GM18498 (cell line): ENCODE results near the gene TMEM91.
A peak's percentile ranks its signal among the peaks of the same experiment; 100 is the strongest.
"Not testable (repeated sequence)": the region's sequence is repeated elsewhere in the genome, so short reads cannot be mapped to it uniquely, and the experiment has no call there.

Source experiments
- ATAC-seq: cut with Tn5 transposase; IDR thresholded peaks from one replicate; pipeline ENCODE4 v1.9.1; 2021; ENCODE audit warnings: mild to moderate bottlenecking, moderate library complexity; ENCODE audit not compliant: unreplicated experiment

Gene TMEM91

DNA sequence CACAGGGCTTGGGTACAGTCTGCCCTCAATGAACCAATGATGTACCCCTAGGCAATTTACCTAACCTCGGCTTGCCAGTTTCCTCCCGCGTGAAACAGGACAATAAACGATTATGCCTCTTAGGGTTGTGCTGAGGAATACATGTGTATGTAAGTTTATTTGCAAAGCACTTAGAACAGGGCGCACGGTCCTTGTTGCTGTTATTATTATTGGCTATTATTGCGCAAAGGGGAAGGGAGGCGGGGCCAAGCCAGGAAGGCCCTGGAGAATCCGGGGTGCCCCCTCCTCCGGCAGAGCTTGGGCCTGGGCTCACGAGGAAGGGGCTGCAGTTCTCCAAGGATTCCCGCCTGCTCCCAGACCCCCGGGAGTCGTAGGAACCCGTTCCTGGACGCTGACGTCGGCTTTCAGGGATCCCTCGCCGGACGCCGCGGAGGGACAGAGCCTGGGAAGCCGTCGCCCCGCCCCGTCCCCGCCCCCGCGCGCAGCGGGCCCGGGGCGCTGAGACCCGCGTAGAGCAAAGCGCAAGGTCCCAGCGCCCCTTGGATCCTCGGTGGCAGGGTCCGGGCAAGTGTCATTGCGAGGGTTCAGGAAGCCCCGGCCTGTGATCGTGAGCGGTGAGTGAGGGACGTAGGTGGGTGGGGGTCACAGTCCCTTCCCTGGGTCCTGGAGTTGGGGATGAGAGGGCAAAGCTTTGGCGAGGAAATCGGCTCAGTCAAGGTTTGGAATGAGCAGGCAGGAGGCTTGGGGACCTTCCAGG, at the start of gene TMEM91:
Gene TMEM91 (plus strand): TSS at position 293 of the 757 bp plus-strand sequence. CDS start 1,777 bp downstream, outside the sequence.
- no peak for ATAC-seq

DNA sequence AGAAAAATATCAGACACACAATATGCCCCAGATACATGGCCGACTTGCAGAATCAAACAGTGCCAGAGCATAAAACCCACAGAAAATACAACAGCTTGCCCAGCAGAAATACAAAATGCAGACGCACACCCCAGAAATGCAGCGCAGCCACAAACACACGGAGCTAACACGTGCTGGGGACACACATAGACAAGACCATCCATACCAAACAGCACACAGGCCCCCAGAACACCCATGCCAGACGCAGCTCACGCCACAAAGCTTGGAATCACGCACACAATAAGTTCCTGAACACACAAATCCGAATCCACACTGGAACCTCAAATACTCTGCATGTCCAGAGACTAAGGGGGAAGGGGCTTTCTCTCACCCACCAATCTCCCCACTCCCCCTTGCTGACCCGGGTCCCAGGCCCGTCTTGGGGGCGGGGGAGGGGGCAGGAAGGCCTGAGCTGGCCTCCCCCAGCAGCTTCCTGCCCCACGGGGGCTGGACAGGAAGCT, 49.2 kb upstream of the TMEM91 start:
- no peak for ATAC-seq

DNA sequence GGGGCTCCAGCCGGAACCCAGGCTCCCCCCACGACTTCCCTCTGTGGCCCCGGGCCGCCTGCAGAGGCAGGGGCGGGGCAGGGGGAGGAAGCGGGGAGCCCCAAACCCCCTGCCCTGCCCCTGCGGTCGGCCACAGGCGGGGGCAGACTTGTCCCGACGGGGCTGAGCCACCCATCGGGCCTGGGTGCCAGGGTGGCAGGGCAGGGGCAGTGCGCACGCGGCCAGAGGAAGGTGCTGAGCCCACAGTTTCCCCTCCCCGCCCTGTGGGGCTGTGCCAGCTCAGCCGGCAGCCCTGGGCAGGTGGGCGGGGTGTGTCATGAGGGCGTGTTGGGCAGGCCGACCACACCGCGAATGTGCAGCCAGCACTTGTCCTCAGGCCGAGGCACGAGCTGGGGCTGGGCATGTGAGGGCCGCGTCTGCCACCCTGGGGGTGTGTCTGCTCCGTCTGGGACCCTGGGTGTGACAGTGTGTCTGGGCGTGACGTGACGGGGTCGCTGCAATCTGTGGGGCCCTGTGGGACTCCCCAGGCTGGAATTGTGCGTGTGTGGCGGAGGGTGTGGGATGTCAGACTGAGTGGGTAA, 48.7 kb upstream of the TMEM91 start:
- ATAC-seq, result peak; percentile 72

DNA sequence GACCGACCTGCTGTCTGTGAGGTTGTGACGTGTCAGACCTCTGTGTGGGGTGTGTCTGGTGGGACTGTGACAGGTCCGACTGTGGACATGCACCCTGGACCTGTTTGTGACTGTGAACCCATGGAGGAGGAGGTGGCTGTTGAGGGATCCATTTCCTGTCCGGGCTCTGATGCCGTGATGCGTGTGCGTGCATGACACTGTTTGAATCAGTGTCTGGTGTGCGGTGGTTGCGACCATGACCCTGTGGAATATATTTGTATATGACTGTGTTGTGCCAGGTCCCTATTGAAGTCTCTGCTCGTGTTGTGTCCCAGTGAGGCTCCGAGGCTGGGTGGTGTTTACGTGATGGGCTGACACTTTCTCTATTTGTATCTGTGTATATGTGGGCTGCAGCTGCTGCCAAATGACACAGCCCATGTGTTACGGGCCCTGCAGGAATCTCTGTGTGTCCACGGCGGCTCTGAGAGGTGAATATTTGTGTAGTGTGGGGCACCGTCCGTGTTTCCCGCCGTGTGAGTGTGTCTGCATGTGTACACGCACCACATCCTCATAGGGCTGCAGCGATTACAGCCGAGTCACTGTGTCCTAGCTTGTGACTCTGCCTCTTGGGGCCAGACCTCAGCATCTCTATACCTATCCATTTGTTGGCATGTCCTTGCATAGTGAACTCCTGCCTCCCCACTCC, 48.0 kb upstream of the TMEM91 start:
- ATAC-seq, result peak; percentile 8

DNA sequence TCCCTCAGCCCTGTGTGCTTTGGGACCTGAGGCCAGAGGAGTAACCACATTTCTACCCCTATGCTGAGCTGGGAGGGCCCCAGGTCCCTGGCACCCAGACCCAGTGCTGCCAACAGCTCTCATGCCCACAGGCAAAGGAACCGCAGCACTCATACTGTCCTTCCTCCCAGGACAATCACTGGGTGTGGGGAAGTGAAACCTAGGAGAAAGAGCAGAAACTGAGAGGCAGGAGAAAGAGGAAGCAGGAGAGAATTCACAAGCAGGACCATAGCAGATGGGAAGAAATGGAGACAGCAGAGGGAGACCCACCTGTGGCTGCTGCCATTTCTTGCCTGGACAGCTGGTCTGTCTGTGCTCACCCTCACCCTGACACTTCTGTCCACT, 47.5 kb upstream of the TMEM91 start:
- no peak for ATAC-seq

DNA sequence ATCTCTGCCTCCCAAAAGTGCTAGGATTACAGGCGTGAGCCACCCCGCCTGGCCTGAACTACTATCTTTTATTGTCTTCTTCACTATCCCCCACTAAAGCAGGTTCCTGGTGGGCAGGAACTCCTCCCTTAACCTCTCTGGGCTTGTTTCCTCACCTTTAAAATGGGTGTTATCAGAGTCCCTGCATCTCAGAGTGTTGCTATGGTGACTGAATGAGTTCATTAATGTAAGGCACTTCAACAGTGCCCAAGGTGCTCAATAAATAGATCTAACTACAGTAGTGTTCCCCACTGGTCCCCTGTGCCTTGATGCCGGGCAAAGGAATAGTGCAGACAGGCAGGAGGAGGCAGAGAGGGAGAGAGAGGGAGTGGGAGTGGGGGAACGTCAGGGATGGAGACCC, 45.9 kb upstream of the TMEM91 start:
- ATAC-seq, result no peak

DNA sequence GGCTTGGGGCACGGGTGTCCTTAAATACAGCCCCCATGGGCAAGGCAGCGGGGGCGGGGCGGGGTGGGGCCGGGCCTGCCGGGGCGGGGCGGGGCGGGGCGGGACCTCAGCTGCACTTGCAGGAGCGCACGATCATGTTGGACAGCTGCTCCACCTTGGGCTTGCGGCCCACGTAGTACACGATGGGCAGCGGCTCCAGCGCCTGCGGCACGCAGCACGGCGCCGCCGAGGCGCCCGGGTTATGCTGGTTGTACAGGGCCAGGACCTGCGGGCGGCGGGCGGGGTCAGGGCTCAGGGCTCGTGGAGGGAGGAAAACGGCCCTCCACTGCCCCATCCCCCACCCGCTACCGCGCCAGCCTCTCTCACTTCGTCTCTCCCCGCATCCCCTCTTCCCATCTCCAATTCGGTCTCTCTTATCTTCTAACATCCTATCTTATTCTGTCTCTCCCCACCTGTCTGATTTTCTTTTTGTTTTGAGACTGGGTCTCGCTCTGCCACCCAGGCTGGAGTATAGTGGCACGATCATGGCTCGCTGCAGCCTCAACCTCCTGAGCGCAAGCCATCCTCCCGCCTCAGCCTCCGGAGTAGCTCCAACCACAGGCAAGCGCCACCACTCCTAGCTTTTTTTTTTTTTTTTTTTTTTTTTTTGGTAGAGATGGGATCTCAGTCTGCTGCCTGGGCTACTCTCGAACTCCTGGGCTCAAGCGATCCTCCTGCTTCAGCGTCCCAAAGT, 45.2 kb upstream of the TMEM91 start:
- no peak for ATAC-seq

DNA sequence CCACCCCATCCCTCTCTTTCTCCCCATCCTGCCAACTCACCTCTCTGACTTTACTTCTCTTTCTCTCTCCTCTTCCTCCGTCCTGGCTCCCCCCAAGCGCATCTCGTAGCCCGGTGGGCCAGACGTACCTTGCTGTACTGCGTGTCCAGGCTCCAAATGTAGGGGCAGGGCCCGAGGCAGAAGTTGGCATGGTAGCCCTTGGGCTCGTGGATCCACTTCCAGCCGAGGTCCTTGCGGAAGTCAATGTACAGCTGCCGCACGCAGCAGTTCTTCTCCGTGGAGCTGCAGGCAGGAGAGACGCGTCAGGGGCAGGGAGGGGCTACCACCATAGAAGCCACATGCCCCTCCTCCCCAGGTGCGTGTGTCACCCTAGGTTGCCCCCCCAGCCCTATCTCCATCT, 44.3 kb upstream of the TMEM91 start:
- ATAC-seq, result no peak

DNA sequence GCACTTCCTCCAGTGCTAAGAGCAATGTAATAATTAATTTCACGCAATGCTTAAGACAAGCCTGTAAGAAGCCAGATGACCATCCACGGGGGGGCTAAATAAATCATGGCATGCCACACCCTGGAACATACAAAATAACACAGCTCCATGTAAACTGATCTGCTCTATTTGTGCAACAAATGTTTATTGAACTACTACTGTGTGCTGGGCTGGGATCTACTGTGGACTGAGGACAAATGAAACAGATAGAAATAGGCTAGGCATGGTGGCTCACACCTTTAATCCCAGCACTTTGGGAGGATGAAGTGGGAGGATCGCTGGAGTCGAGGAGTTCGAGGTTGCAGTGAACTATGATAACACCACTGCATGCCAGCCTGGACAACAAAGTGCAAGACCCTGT, 43.9 kb upstream of the TMEM91 start:
- ATAC-seq, result no peak

DNA sequence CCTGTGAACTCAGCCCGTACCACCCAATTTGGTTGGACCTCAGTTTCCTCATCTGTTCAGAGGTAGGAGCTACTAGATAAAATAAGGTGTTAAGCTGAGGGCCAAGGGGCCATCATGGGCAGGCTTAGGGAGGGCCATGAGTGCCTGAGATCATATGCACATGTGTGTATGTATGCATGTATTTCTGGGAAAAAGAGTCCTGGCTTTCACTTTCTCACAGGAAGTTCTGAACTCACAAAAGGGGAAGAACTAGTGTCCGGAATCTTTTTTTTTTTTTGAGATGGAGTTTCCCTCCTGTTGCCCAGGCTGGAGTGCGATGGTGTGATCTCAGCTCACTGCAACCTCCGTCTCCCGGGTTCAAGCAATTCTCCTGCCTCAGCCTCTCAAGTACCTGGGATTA, 41.5 kb upstream of the TMEM91 start:
- no peak for ATAC-seq

DNA sequence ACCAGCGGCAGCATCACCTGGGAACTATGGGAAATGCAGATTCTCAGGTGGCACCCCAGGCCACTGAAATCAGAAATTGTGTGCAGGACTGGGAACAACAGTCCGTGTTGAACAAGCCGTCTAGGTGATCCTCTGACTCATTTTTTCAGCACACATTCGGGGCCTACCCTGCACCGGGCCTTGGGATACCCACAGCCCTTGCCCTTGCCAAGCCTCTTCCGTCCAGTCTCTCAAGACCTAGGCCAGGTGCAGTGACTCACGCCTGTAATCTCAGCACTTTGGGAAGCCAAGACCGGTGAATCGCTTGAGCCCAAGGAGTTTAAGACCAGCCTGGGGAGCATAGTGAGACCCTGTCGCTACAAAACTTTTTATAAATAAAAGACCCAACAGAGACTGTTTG, 40.9 kb upstream of the TMEM91 start:
- no peak for ATAC-seq

DNA sequence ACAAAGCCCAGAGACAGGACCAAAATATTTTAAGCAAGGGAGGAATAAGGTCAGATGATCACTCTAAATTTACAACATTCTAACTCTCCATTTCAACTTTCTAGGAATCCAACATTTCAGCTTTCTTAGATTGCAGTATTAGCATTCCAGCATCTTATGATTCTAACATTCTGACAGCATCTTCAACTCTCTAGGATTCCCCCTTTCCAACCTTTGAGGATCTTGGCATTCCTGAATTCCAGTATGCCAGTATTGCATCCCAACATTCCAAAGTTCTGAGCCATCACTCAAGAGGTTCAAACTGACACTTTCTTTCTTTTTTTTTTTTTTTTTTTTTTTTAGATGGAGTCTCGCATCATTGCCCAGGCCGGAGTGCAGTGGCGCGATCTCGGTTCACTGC, 36.4 kb upstream of the TMEM91 start:
- no peak for ATAC-seq

DNA sequence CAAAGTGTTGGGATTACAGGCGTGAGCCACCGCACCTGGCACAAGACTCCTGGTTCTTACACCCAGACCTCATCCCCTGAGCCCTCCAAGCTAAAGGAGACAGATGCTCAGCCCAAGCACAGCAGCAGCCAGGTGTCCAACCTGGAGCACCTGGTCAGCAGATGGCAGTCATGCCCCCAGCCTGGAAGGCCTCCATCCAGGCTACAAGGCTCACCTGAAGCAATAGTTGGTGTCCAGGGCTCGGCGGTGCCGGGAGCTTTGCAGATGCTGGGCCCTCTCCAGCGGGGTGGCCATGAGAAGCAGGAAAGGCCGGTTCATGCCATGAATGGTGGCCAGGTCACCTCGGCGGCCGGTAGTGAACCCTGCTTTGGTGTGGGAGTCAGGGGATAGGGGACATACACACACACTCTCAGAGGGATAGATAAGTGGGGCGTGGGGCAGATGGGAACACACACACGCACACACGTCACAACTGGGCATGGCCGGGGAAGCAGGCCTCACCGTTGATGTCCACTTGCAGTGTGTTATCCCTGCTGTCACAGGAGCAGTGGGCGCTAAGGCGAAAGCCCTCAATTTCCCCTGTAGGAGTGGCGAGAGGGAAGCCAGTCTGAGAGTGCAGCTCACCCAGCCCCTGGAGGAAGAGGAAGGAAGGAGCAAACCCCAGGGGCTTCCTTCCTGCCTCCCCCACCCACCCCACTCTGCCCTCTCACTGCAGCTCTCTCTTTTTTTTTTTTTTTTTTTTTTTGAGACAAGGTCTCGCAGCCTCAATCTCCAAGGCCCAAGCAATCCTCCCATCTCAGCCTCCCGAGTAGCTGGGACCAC, 34.5 kb upstream of the TMEM91 start:
- ATAC-seq, result no peak

DNA sequence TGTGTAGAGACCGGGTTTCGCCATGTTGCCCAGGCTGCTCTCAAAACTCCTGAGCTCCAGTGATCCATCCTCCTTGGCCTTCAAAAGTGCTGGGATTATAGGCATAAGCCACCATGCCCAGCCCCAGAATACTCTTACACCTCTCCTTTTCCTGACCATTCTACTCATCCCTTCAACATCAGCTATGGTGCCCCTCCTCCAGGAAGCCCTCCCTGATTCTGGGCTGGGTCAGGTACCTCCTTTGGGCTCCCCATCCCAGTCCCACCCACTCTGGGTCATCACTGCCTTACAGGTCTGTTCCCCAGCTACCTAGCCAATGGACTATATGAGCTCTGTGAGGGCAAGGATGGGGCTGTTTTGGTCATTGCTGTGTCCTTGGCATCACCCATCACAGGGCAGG, 32.2 kb upstream of the TMEM91 start:
- ATAC-seq, result no peak

DNA sequence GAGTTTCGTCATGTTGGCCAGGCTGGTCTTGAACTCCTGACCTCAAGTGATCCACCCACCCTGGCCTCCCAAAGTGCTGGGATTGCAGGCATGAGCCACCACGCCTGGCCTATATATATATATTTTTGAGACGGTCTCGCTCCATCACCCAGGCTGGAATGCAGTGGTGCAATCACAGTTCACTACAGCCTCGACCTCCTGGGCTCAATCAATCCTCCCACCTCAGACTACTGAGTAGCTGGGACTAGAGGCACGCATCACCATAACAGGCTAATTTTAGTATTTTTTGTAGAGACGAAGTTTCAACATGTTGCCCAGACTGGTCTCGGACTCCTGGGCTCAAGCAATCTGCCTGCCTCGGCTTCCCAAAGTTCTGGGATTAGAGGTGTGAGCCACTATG, 29.4 kb upstream of the TMEM91 start:
- ATAC-seq, result not testable (repeated sequence)

DNA sequence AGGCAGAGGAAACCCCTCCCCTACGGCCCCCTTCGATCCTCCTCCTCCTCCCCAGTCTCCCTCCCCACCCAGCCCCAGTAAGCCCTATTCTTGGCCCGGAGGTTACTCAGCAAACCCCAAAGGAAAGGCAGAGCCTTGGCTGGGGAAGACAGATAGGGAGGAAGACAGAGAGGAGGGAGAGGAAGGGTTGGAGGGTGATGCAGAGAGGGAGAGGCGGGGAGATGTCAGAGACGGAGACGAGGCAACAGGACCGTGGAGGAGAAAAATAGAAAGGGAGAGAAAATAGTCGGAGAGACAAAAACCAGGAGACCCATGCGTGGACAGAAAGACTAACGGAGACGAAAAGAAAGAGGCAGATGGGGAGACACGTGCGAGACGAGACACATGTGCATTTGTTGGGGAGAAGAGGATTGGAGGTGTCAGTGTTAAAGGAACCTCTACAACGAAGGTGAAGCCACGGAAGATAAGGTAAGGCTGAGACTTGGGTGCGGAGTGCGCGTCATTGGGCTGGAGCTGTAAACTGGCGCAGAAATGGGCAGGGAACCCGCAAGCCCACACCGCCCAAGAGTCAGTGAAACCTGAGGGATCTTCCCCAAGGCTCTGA, 25.5 kb upstream of the TMEM91 start:
- peak; percentile 2 for ATAC-seq

DNA sequence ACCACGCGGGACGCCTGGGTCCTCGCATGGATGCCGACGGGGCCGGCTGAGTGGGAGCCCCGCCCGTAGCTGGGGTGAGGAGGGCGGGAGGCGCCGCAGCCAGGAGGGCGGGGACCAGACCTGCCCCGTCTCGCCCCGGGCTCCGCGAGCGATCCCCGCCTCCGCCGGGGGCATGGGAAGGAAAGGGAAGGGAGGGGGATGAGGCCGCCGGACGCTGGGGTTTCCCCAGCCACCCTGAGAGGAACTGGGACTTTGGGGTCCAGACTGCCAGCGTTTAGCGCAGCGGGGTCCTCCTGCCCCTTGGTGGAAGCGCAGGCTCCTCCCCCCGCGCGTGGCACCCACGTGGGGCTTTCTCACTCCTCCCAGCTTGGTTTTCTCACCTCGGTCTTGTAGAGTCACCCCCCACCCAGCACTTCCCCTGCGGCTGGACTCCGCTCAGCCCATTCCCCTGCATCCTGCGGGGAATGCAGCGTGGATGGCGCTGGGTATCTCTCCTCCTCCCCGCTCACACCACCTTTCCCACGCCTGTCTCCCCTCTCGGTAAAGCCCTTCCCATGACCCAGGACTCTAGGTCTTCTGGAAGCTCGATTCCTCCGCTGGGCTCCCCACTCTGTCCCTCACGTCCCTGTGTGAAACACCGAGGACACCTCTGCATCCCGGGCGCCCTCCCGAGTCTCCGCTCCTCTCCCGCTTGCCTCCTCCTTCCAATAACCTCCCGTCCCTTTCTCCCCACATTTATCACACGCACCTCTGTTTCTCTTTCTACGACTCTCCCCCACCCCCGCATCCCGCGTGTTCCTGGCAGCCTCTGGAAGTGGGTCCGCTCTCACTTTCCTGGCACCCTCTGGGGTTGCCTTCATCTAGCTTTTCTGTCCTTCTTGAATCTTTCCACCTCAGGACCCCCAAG, 24.7 kb upstream of the TMEM91 start:
- peak; percentile 48 for ATAC-seq

DNA sequence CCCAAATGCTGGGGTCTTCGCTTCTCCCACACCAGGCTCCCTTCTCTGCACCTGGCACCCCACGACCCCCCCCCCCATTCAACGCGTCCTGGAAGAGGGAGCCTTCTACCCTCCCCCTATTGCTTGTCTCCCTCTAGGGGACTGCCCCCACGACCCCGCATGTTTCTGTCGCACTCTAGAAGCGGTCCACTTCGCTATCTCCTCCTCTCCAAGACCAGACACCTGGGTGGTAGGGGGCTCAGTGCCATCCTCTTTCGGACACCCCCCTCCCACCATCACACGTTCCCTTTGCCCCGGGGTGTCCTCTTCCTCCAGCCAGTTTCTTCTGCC, 24.1 kb upstream of the TMEM91 start:
- no peak for ATAC-seq
